ENCODE results near the gene HIVEP3.

The HIVEP3 gene

DNA sequence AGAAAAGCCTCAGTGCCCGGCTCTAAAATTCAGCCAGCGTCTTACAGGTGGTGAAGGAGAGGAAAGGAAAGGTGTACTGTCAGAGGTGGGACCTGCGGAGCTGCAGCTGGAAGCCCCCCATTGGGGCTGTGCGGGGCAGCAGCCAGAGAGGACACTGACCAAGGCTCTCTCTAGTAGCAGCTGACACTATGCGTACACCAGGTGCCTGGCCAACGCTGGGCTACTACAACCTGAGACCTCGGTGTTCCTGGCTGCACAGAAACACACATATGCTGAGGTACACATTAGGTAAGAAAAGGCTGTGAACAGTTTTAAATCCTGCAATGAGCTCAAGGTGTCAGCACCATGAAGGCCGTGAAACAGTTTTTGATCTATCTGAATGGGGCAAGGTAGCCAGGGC, 378.7 kb downstream of the HIVEP3 start:
- no peak for DNase-seq

- DNase-seq = no peak
Observed at GRCh38 chr1:41539418-41539805, 379.3 kb downstream of the HIVEP3 start.

DNA sequence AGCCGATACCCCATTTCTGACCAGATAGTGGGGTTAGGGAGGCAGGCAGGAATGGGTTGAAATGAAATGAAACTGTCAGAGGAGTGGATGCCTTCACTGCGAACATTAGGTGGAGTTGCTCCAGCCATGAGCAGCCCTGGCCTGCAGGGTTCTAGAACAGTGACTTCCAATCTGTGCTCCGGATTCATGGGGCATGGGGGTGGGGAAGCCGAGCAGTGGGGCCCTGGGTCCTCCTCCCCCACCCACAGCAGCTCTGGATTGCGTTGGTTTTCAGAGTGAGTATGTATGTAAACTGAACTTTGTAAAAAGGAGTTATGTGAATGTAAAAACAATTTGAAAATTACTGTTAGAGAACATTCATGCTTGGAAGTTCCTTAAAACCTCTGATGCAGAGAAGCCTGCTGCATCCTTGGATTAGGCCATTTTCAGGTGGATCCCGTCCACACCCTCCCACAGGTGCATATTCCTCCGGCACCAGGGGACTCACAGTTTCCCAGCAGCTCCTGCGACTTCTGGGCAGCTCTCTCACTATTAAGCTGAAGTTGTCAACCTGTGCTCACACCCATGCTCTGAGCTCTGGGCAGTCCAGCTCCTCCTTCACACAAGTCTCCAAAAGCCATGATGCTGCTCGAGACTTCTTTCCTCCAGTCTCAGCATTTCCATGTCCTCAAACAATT, 379.8 kb downstream of the HIVEP3 start:
- DNase-seq = no peak

- no peak for DNase-seq
Observed at GRCh38 chr1:41537788-41538351, 380.9 kb downstream of the HIVEP3 start.

GRCh38 chr1:41537251-41537650, 381.5 kb downstream of the HIVEP3 start:
- DNase-seq = no peak

- no peak for DNase-seq
Observed at GRCh38 chr1:41536361-41536802, 382.3 kb downstream of the HIVEP3 start.

DNA sequence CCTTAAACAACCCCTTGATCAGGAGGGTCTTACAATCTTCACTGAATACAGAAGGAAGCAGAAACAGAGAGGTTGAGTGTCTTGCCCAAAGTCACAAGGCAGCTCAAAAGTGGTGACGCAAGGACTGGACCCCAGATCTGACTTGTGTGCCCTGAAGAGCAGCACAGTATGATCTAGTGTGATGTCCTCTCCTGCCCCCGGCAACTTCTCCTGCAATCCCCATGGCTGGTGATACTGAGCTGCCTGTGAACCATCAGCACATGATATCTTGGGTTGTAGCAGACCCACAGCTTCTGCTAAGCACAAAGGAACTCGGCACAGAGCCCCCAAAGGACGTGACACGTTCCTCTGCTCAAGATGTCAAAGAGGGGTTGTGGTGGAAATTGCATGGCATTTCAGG, 383.0 kb downstream of the HIVEP3 start:
- no peak for DNase-seq

GRCh38 chr1:41535276-41535675, 383.4 kb downstream of the HIVEP3 start:
- no peak for DNase-seq

- DNase-seq = no peak
Observed at GRCh38 chr1:41534181-41535076, 384.3 kb downstream of the HIVEP3 start.

GRCh38 chr1:41533731-41534080, 385.0 kb downstream of the HIVEP3 start:
- no peak for DNase-seq

GRCh38 chr1:41533016-41533730, 385.5 kb downstream of the HIVEP3 start:
- DNase-seq = no peak

DNA sequence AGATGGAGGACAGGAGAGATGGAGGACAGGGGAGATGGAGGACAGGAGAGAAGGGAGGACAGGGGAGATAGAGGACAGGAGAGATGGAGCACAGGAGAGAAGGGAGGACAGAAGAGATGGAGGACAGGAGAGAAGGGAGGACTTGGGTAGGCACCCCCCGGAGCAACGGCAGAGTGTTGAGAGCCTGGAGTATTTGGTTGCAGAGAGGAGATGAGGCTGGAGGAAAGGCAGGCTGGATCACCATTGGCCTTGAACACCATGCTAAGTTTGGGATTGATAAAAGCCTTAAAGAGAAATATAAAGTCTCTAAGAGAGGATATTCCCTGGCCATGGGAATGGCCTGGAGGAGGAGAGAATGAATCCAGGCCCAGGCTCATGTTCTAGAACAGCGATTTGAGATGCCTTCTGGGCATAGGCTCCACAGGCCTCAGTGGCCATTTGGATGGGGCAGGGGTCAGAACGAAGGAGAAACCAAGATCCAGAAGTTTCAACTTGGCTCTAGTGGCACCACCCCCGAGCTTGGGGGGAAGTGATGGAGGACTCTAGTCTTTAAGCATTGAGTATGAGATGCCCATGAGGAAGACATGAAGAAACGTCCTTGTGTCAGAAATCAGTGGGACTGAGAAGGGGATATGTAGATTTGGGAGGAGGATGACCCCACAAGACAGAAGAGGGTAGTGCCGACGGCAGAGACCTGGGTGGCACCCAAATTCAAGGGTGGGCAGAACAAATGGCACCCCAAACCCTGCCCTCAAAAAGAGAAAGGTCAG, 386.3 kb downstream of the HIVEP3 start:
- DNase-seq = no peak

GRCh38 chr1:41530411-41530810, 388.3 kb downstream of the HIVEP3 start:
- no peak for DNase-seq

GRCh38 chr1:41529621-41530395, 388.9 kb downstream of the HIVEP3 start:
- no peak for DNase-seq

- no peak for DNase-seq
Observed at GRCh38 chr1:41528726-41529605, 389.8 kb downstream of the HIVEP3 start.

GRCh38 chr1:41528106-41528505, 390.6 kb downstream of the HIVEP3 start:
- DNase-seq = no peak

- no peak for DNase-seq
Observed at GRCh38 chr1:41526956-41527561, 391.7 kb downstream of the HIVEP3 start.

- DNase-seq = no peak
Observed at GRCh38 chr1:41525891-41526587, 392.7 kb downstream of the HIVEP3 start.

Data from GF-D8 (cell line).